HUES48 (cell line): ENCODE data around the gene VASH2.

Experiments used
- H3K27ac ChIP-seq: one replicate; pipeline ENCODE4 v1.7.0; 2013; ENCODE audit warnings: low read depth, low read length, inconsistent platforms
- H3K27me3 ChIP-seq: 2 replicates; pipeline ENCODE4 v1.6.1; 2013; ENCODE audit warnings: mild to moderate bottlenecking, low read length; ENCODE audit not compliant: control insufficient read depth, insufficient read depth
- H3K36me3 ChIP-seq: 2 replicates; pipeline ENCODE4 v1.6.1; 2013; ENCODE audit warnings: low read length; ENCODE audit not compliant: control insufficient read depth, insufficient read depth
- H3K4me1 ChIP-seq: 2 replicates; pipeline ENCODE4 v1.6.1; 2013; ENCODE audit warnings: mild to moderate bottlenecking, low read length; ENCODE audit not compliant: control insufficient read depth, insufficient read depth
- H3K4me3 ChIP-seq: 2 replicates; pipeline ENCODE4 v1.5.1; 2013; ENCODE audit warnings: mild to moderate bottlenecking, low read depth, low read length
- H3K9ac ChIP-seq: 2 replicates; pipeline ENCODE4 v1.6.1; 2013; ENCODE audit warnings: mild to moderate bottlenecking, low read depth, low read length, moderate library complexity
- H3K9me3 ChIP-seq: 2 replicates; pipeline ENCODE4 v1.6.1; 2013; ENCODE audit warnings: low read length; ENCODE audit not compliant: control insufficient read depth, insufficient read depth

Gene VASH2

GRCh38 chr1:212971312-212971711 lies 21.0 kb downstream of the VASH2 start:
- Histone ChIP-seq H3K36me3 (peaks cover 97% of the 10 kb centered on the region), H3K27me3 (no peaks in the 10 kb centered on the region), H3K9ac (no peak overlapping the region), H3K4me3 (no peak overlapping the region), H3K27ac (no peak overlapping the region), H3K4me1 (peaks cover 23% of the 10 kb centered on the region), H3K9me3 (no peaks in the 10 kb centered on the region)

GRCh38 chr1:212973426-212973825 lies 23.1 kb downstream of the VASH2 start:
- Histone ChIP-seq H3K4me1 (peaks cover 6% of the 10 kb centered on the region), H3K27ac (no peak overlapping the region), H3K9ac (no peak overlapping the region), H3K36me3 (peaks cover 97% of the 10 kb centered on the region), H3K27me3 (no peaks in the 10 kb centered on the region), H3K9me3 (no peaks in the 10 kb centered on the region), H3K4me3 (no peak overlapping the region)

GRCh38 chr1:212973899-212974298 lies 23.6 kb downstream of the VASH2 start:
- H3K4me1 ChIP-seq = peaks cover 9% of the 10 kb centered on the region; the same call in 1 of the 2 replicates

GRCh38 chr1:212974711-212975110 lies 24.4 kb downstream of the VASH2 start:
- Histone ChIP-seq H3K9ac (no peak overlapping the region), H3K4me1 (peaks cover 17% of the 10 kb centered on the region; the same call in 1 of the 2 replicates), H3K36me3 (peaks cover 100% of the 10 kb centered on the region), H3K27ac (no peak overlapping the region), H3K4me3 (no peak overlapping the region), H3K9me3 (no peaks in the 10 kb centered on the region), H3K27me3 (no peaks in the 10 kb centered on the region)

More at GRCh38 chr1:212973899-212974298, 23.6 kb downstream of the VASH2 start:
- Histone ChIP-seq H3K36me3 (peaks cover 97% of the 10 kb centered on the region), H3K27me3 (no peaks in the 10 kb centered on the region), H3K9me3 (no peaks in the 10 kb centered on the region), H3K9ac (no peak overlapping the region), H3K4me3 (no peak overlapping the region), H3K27ac (no peak overlapping the region)

- Histone ChIP-seq H3K9ac (no peak overlapping the region), H3K27me3 (no peaks in the 10 kb centered on the region)
These were observed 25.0 kb downstream of the VASH2 start for GRCh38 chr1:212975111-212975918.

GRCh38 chr1:212976586-212976985 lies 26.2 kb downstream of the VASH2 start:
- H3K27me3 ChIP-seq = no peaks in the 10 kb centered on the region
- H3K9ac ChIP-seq = no peak overlapping the region
- H3K36me3 ChIP-seq = peaks cover 100% of the 10 kb centered on the region
- H3K4me1 ChIP-seq = peaks cover 35% of the 10 kb centered on the region
- no peak overlapping the region for H3K27ac ChIP-seq
- no peaks in the 10 kb centered on the region for H3K9me3 ChIP-seq
- H3K4me3 ChIP-seq = no peak overlapping the region

More at GRCh38 chr1:212975111-212975918, 25.0 kb downstream of the VASH2 start:
- H3K36me3 ChIP-seq = peaks cover 100% of the 10 kb centered on the region
- H3K9me3 ChIP-seq = no peaks in the 10 kb centered on the region
- H3K4me3 ChIP-seq = no peak overlapping the region
- no peak overlapping the region for H3K27ac ChIP-seq
- peaks cover 23% of the 10 kb centered on the region for H3K4me1 ChIP-seq

GRCh38 chr1:212977781-212978645 lies 27.7 kb downstream of the VASH2 start:
- Histone ChIP-seq H3K9me3 (no peaks in the 10 kb centered on the region), H3K4me1 (peaks cover 35% of the 10 kb centered on the region), H3K4me3 (no peak overlapping the region), H3K36me3 (peaks cover 93% of the 10 kb centered on the region), H3K27ac (no peak overlapping the region), H3K9ac (no peak overlapping the region), H3K27me3 (no peaks in the 10 kb centered on the region)

GRCh38 chr1:212979340-212980122 lies 29.2 kb downstream of the VASH2 start:
- Histone ChIP-seq H3K9ac (no peak overlapping the region), H3K9me3 (no peaks in the 10 kb centered on the region), H3K4me1 (peaks cover 35% of the 10 kb centered on the region), H3K27me3 (no peaks in the 10 kb centered on the region), H3K36me3 (peaks cover 93% of the 10 kb centered on the region), H3K27ac (no peak overlapping the region), H3K4me3 (no peak overlapping the region)

GRCh38 chr1:212980123-212980785 lies 29.9 kb downstream of the VASH2 start:
- Histone ChIP-seq H3K4me3 (no peak overlapping the region), H3K36me3 (peaks cover 90% of the 10 kb centered on the region), H3K4me1 (peaks cover 35% of the 10 kb centered on the region), H3K27ac (peak overlapping the region; percentile 14), H3K9me3 (no peaks in the 10 kb centered on the region), H3K9ac (no peak overlapping the region), H3K27me3 (no peaks in the 10 kb centered on the region)

GRCh38 chr1:212981025-212981495 lies 30.7 kb downstream of the VASH2 start:
- H3K4me3 ChIP-seq = no peak overlapping the region
- no peak overlapping the region for H3K9ac ChIP-seq
- no peaks in the 10 kb centered on the region for H3K27me3 ChIP-seq
- peaks cover 86% of the 10 kb centered on the region for H3K36me3 ChIP-seq
- H3K27ac ChIP-seq = peak overlapping the region; percentile 14
- peaks cover 30% of the 10 kb centered on the region for H3K4me1 ChIP-seq
- H3K9me3 ChIP-seq = no peaks in the 10 kb centered on the region
